HG03469 (cell line): ENCODE measurements around the gene GPR34.
"Not testable (repeated sequence)": the region's sequence is repeated elsewhere in the genome, so short reads cannot be mapped to it uniquely, and the experiment has no call there.

Source experiments
- ATAC-seq: cut with Tn5 transposase; IDR thresholded peaks from one replicate; pipeline ENCODE4 v1.9.1; 2021; ENCODE audit warnings: mild to moderate bottlenecking, moderate library complexity, moderate number of reproducible peaks; ENCODE audit not compliant: unreplicated experiment

Gene GPR34

DNA sequence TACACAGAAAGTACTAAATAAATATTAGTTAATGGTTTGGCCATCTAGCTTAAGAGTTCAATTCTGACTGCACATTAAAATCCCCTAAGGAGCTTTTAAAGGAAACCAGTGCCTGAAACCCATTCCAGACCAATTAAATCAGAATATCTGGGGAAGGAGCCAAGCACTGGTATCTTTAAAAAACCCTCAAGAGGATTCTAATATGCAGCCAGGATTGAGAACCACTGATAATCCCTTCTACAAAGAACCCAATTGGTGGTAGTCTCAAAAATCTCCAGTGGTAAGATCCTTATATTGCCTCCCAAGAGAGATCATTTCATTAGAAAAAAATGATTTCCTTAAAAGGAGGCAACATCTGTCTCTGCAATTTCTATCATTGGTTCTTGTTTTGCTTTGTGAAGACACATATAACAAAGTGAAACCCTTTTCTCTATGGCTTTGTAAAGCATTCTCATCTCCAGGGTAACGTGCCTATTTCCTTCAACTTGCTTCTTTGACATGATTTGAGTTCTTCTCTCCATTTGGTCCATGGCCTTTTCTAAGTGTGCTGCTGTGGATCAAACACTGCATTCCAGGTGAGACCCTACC, 3.5 kb downstream of the GPR34 start:
- ATAC-seq = no peak

DNA sequence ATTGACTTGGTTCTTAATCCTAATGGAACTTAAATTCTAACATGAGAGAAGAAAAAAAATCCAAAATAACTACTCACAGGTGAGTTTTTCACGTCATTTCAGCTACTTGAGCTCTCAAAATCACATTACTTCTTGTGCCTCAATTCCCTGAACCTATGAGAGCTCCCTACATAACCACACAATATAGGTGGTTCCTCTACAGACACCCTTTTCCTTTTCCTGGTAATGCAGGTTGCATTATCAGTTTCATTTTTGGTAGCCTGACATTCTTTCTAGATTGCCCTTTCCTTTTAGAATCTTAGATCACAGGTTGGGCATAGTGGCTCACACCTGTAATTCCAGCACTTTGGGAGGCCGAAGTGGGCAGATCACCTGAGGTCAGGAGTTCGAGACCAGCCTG, 4.3 kb downstream of the GPR34 start:
- no peak for ATAC-seq

DNA sequence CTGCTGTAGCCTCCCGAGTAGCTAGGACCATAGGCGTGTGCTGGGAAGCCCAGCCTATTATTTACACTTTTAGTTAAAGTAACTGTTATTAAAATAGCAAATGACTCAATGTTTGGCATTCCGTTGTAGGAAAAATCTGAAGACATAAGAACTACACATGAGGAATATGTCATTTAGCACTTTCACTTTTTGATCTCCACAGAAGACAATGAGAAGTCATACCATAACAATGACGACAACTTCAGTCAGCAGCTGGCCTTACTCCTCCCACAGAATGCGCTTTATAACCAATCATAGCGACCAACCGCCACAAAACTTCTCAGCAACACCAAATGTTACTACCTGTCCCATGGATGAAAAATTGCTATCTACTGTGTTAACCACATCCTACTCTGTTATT, 6.7 kb downstream of the GPR34 start:
- ATAC-seq = no peak

DNA sequence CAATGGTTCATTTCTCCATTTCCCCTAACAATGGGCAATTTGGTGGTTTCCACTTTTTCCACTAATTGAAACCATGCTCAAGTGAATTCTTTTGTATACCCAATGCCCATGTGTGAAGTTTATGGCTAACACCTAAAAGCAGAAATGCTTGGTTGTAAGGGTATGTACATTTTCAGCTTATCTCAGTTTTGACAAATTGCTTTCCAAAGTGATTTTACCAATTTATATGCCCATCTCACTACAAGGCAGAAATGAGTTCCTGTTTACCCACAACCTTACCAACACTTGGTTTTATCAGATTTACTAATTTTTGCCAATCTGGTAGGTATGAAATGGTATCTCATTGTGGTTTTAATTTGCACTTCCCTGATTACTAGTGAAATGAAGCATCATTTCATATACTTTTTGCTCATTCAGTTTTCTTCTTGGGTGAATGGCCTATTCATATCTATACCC, 14.8 kb downstream of the GPR34 start:
- ATAC-seq = no peak

DNA sequence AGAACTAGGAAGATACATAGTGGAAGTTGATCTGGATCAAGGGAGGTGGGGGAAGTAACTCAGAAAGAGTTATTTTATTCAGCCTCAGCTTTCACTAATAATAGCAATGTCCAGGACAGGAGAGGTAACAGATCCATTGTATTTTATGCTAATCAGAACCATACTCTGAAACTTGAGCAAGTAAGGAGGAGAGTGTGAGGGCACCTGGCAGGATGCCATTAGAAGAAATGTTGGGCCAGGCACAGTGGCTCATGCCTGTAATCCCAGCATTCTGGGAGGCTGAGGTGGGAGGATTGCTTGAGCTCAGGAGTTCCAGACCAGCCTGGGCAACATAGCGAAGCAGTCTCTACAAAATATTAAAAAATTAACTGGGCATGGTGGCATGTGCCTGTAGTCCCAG, 16.3 kb downstream of the GPR34 start:
- no peak for ATAC-seq

DNA sequence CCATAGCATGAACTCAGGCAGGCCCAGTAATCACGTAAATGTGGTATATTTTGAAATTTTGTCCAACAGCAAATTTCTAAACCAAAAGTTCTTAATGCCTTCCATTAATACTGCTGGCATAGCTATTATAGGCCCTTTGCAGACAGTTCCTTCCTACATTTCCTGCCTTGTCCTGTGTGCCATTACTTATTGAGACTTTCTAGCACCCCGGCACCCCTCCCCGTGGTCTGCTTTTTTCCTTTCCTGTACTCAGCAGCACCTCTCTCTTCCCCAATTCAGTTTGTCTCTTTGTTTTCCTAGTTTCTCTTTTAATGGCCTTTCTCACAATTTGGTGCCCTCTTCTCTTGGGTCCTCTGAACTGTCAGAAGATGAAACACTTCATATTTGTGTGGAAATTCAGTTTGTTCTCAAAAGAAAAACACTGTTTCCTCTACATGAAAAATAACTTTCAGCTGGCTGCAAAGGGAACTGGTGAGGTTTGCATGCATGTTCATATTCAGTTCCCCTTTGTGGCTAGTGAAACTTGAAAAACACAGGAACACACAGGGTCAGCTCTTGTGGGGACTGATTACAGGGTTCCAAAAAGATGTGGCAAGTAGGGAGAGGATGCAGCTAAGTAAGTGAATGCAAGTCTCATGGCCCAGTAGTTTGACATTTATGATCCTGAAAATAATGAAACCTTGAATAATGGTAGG, 17.1 kb downstream of the GPR34 start:
- ATAC-seq = peak; percentile 82

DNA sequence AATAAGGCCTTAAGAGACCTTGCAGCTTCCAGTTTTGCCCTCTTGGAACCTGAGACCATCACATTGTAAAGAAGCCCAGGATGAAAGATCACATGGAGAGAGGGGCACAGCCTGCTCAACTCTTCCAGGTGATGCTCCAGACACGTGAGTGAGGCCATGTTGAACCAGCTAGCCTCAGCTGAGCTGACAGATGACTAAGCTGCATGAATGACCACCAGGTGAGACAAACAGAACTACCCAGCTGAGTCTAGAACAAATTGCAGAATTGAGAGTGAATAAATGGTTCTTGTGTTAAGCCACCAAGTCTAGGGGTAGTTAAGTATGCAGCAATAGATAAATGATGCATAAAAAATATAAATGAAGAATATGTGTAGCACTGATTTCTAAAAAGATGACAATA, 18.4 kb downstream of the GPR34 start:
- no peak for ATAC-seq

DNA sequence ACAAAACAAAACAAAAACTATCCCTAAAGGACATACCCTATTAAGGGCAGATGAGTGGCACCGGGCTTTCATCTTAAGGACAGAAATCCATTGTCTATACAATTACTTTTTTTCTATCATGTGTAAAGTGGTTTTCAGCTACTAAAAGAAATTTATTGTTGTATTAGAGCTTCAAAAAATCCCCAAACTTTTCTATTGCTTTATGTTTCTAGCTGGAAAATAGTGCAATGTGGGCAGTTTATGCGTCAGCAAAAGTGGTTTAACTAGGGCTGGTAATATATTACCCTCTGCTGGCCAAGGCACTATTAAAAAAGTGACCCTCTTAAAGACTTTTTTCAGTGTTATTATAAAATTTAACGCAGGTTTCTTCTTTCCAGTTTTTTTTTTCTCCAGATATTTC, 19.7 kb downstream of the GPR34 start:
- ATAC-seq = no peak

DNA sequence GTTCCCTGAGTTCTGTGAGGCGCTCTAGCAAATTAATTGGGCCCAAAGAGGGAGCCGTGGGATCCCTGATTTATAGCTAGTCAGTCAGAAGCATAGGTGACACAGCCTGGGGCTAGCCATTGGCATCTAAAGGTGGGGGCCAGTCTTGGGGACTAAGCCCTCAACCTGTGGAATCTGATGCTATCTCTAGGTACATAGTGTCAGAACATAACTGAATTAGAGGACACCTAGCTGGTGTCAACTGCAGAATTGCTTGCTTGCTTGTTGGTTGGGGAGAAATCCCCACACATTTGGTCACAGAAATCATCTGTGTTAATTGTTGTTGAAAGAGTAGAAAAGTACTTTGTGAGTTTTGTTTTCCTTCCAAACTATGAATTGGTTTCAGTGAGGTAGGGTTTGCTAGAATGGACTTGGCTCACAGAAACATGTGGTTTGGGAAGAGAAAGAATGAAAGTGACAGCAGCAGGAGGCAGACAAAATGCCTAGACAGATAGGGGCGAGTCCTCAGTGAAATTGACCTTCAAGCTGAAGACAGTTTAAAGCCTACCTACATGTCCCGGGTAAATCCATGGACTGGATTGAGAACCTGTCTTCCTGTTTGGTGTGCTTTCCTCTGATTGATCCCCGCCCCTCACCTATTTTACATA, 22.4 kb downstream of the GPR34 start:
- no peak for ATAC-seq

DNA sequence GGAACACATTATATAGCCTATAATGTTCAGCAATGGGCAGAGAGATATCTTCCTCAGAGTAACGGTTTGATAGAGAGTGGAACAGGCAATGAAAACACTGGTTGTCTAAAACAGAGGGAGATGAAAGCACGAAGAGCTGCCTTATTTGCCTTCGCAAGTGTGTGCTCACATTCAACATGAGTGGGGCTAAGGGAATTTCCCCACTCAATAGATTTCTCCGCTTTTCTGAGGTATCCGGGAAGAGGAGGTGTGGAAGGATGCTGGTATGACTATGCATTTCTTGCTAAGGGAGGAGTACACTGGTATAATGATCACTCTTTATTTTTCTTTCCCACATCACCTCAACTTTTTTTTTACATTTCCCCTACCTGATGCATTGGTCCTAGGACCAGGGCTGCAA, 27.4 kb downstream of the GPR34 start:
- no peak for ATAC-seq

DNA sequence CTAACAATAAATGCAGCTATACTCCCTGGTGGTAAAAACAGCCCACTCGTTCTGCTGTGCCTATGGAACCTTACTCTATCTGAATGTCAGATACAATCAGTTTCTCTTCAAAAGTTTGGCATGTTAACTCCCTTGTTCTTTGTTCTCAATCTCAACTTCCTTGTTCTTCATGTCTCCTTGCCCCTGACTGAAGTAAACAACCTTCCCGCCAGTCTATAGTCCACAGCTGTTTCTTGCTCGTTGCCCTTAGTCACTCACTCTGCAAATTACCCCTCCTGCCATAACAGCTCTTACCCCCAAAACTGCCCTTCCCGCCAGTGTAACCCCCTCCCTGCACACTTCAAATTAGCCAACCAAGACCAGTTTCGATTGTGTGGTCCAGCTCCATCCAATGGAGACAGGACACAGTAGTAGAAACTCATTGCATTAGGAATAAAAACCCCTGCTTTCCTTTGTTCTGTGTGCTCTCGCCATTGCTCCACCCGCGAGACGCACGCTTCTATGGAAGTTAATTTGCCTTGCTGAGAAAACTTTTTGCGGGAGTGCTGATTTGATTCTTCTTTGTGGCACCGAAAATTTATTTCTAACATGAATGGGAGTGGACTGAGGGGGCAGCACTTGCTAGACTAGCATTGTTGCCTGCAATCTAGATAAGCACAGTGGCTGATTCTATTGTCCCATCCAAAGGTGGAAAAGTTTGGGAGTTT, 28.1 kb downstream of the GPR34 start:
- ATAC-seq = no peak

DNA sequence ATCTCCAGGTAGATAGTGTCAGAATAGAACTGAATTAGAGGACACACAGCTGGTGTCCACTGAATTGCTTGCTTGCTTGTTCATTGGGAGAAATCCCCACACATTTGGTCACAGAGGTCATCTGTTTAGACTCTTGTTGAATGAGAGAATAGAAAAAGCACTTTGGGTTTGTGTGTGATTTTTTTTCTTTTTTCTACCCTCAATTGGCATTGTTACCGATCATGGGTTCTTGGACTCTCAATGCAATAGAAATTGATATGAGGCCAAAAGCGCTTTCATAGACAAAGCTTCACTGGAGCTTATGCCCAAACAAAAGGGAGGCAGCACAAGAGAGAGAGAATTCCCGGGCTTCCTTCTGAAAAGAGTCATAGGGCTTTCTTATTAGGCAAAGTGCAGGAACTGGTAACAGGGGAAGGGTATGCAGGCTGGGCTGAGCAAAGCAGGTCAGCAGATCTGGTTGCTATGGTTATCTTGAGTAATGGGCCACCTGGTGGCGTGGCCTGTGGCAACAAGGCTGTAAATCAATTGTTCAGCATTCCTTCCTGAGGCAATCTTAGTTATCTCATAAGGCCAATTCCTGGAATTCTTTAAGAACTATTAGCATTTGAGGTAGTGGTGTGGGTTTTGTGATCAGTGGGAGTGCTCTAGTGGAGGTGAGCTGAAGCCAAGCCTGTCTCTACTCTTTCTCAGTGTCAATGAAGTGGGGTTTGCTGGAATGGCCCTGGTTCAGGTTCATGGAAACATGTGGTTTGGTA, 29.9 kb downstream of the GPR34 start:
- no peak for ATAC-seq

DNA sequence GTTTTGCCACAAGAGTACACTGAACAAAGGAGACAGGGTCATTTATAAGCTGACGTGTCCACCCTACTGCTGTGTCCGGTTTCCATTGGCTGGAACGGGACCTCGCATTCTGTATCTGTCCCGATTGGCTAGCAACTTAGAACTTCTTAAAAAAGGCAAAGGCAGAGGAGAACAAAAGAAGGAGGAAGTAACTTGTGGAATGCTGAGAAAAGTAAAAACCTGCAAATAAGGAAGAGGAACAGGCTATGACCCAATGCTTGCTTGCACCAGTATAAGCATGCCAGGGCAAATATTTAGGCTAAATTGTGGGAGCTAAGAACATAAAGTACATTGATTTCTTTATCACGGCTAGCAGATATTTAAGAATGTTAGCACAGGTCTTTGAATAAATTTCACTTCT, 30.8 kb downstream of the GPR34 start:
- ATAC-seq = not testable (repeated sequence)

DNA sequence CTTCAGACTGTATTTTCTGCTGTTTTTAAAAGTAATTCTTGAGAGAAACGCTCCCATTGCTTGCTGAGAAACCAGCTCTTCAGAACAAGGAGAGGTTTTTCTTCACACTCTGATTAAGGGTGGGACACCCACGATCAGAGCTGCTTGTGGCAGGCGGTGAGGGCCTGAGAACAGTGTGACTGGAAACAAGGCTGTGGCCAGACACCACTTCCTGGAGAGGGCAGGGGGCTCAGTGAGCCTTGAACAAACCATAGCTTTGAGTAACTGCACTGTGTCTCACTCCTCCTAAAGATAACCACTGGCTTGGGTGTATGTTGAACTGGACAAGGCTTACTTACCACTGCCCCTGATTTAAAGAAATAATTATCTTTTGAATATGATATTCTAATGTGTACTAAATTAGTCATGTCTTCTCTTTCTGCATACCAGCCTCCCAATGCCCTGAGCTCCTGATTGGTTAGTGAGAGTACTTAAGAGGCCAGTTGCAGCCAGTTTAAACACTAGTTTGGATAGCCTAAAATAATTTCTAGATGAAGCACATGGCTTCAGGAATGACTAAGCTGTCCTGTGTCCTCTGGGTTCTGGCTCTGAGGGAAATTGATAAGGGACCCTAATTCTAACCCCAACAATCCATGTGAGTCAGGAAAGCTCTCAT, 31.5 kb downstream of the GPR34 start:
- peak; percentile 86 for ATAC-seq

DNA sequence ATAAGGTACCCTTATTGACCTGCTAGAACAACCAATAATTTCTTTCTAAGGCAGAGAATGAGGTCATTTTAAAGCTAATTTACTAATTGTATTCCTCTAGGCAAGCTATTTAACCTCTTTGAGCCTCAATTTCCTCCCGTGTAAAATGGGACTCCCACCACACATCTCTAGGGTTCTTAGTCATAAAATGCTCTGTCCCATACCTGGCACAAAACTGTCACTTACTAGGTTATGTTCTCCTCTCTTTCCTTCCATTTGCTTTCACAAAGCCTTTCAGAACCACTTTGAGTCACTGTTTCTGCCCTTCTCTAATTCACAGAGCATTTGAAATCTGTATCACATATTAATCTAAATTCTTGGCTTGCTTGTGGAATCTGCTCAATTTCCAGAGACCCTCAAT, 32.8 kb downstream of the GPR34 start:
- no peak for ATAC-seq

DNA sequence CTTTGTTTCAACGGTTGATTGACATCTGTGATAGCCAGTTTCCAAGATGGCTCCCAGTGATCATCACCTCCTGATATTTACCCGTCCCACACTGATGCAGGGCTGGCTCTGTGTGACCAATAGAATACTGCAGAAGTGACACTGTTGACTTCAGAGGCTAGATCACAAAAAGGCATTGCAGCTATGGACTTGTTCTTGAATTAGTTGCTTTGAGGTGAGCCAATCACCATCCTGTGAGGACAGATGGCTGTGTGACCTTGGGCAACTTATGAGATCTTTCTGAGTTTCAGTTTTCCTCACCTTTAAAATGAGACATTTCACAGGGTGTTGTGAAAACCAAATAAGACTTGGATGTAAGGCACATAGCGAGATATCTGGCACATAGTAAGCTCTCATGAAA, 33.4 kb downstream of the GPR34 start:
- ATAC-seq = no peak

DNA sequence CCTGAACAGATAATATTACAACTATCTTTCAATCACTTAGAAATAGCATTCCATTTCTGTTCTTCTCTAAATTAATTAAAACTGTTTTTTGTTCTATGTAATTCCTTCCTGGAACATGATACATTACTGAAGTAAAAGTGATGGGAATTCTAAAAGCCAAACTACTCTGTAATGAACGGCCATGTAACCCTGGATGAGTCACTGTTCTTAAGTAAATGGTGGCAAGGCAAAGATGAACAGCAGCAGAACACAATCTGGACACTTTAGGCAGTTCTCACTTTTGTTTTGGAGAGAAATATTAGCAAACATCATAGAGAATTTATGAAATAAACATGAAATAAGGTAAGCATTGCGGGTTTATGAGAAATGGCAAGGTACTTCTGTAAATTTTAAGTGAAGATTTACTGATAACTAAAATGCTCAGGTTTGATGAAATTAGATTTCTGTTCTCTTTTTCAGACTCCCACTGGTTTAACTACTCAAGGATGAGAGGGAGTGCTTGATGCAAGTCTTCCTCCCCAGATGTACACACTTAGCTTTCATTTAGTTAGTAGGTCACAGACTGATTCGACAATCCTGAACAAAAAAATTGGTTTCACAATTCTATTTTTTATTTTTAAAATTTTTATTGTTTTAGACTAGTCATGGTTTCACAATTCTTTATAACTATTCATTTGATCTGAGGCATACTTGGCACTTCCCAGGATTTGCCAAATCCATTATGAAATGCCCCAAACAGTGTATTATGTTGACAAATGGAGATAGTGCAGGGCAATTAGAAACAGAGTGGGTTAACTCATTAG, 34.2 kb downstream of the GPR34 start:
- no peak for ATAC-seq

DNA sequence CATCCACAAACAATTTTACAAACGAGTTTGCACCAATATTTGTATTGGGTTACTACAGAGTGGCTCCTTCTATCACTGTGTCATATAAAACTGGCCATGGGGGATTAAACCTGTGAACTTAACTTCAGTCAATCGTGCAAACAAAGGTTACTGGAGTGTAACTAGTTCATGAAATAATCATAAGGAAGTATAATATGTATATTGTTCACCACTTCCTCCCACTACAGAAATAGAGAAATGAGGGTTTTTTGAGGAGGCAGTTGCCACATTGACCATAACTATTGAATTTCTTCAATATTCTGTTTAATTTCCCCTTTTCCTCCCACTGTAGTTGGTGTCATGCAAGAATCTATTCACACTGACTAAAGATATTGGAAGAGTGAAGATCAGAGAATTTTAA, 35.1 kb downstream of the GPR34 start, which contains the start of gene GPR82:
Gene GPR82 (plus strand): TSS at position 356 of the 400 bp plus-strand sequence. CDS start 2,846 bp downstream, outside the sequence.
- no peak for ATAC-seq

DNA sequence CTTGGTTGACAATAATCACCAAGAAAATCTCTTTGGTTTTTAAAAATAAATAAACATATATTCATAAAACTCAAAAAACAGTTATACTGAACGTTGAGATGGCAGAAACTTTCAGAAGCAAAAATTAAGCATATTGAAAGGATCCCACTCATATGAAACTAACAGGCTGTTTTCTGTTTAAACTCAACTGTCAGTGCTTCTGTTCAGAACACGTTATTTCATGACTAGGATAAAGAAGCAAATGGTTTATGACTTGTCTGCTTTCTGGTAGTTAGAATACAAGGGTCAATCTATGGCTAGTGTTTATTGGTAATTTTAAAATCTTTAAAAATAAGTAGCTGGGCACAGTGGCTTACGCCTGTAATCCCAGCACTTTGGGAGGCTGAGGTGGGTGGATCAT, 39.4 kb downstream of the GPR34 start:
- no peak for ATAC-seq

DNA sequence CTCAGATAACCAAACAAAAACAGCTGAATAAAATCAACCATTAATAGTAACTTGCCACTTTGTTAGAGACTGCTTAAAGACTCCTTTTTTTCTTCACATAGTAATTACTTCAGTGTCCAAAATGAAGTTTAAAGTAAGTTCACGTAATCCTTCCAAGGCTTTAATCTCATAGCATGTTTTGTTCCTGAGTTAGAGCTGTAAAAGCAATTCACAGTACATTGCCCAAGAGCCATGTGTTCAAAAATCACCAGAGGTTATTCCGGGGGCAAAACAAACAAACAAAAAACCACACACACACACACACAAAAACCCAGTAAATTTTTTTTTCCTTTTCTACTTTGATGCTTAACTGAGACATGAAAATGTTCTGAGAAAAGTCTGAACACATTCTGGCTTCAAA, 41.3 kb downstream of the GPR34 start:
- no peak for ATAC-seq
